Endothelial cell of umbilical vein (primary cell): ENCODE results near the gene PPIE. TPM values are rescaled to one million over a fixed set of nuclear protein-coding genes. Genes with fewer than 3 reads are reported as not detected.

ENCODE experiments used
- BruUV-seq: library from RNA; stranded (reverse); fragments of 400-500 nt; replicated peaks from 2 replicates; lab custom pipeline; 2021; lab: Mats Ljungman, UMichigan
- CTCF ChIA-PET: fragments of 300-600, 350-600 bp; sonication (Branson Sonifier 250); formaldehyde crosslinking; loops from one replicate; lab custom pipeline; 2021; ENCODE audit warnings: antibody characterized with exemption, inconsistent platforms; lab: Charles Lee
- POLR2A ChIA-PET: fragments of 300-600, 350-600 bp; sonication (Branson Sonifier 250); formaldehyde crosslinking; loops from one replicate; lab custom pipeline; 2021; ENCODE audit warnings: antibody characterized with exemption, inconsistent platforms; lab: Charles Lee
- DNase-seq: peaks from one replicate; pipeline ENCODE4 v3.0.0-alpha.2; 2011; ENCODE audit warnings: low read depth, low spot score
- FAIRE-seq: peaks from 2 replicates; lab custom pipeline; 2011; peaks lifted over from hg19 to GRCh38; lab: Jason Lieb, UNC
- H2AFZ ChIP-seq: 2 replicates; pipeline ENCODE4 v1.6.0; 2012; ENCODE audit warnings: low read depth, low read length, control low read depth, inconsistent platforms
- H3K27ac ChIP-seq: 2 replicates; pipeline ENCODE4 v1.5.1; 2011; ENCODE audit warnings: low read depth, mild to moderate bottlenecking, control low read depth, low read length, moderate library complexity; ENCODE audit not compliant: insufficient read depth
- H3K27me3 ChIP-seq, 2 experiments: 2 replicates each; pipeline versions ENCODE4 v1.6.0 to v1.6.1; 2011; ENCODE audit warnings: low read length in 2 of 2, mixed read lengths in 1 of 2; ENCODE audit not compliant: control insufficient read depth in 2 of 2, insufficient read depth in 2 of 2
- H3K36me3 ChIP-seq, 2 experiments: 2 replicates in 1 of 2; 3 replicates in 1 of 2; pipeline ENCODE4 v1.5.1; 2011; ENCODE audit warnings: low read length in 2 of 2, mild to moderate bottlenecking in 1 of 2, moderate library complexity in 1 of 2; ENCODE audit not compliant: control insufficient read depth in 2 of 2, insufficient read depth in 2 of 2; ENCODE audit errors: extremely low read depth in 1 of 2
- H3K4me1 ChIP-seq: 3 replicates; pipeline ENCODE4 v1.5.1; 2011; ENCODE audit warnings: mild to moderate bottlenecking, low read length; ENCODE audit not compliant: control insufficient read depth, insufficient read depth; ENCODE audit errors: extremely low read depth
- H3K4me2 ChIP-seq: 2 replicates; pipeline ENCODE4 v1.6.1; 2011; ENCODE audit warnings: low read length, control low read depth, mixed read lengths; ENCODE audit not compliant: insufficient read depth
- H3K4me3 ChIP-seq, 3 experiments: fragments of 200-600 bp in 1 of 3; sonication (generic), shearing (Covaris generic) in 1 of 3; replicated peaks in 1 of 3; 2 replicates each; pipeline ENCODE4 v1.5.1; 2011 to 2016; ENCODE audit warnings: control low read depth in 3 of 3, low read length in 3 of 3, mild to moderate bottlenecking in 2 of 3, inconsistent platforms in 1 of 3, low read depth in 1 of 3, moderate library complexity in 1 of 3; ENCODE audit not compliant: insufficient read depth in 1 of 3
- H3K79me2 ChIP-seq: 2 replicates; pipeline ENCODE4 v1.6.0; 2012; ENCODE audit warnings: low read length, inconsistent platforms; ENCODE audit not compliant: control insufficient read depth, insufficient read depth
- H3K9ac ChIP-seq: replicated peaks from 2 replicates; pipeline ENCODE3; 2011; ENCODE audit warnings: low read length, control low read depth; ENCODE audit not compliant: insufficient read depth; ENCODE audit errors: extremely low read depth
- H3K9me1 ChIP-seq: replicated peaks from 3 replicates; pipeline ENCODE4 v1.6.0; 2011; ENCODE audit warnings: mild to moderate bottlenecking, low read length; ENCODE audit not compliant: control insufficient read depth, insufficient read depth; ENCODE audit errors: extremely low read depth
- H3K9me3 ChIP-seq: replicated peaks from 2 replicates; pipeline ENCODE4 v1.5.1; 2012; ENCODE audit warnings: low read length, inconsistent platforms; ENCODE audit not compliant: control insufficient read depth, insufficient read depth
- H4K20me1 ChIP-seq: replicated peaks from 2 replicates; pipeline ENCODE3; 2011; ENCODE audit warnings: mild to moderate bottlenecking, low read length; ENCODE audit not compliant: control insufficient read depth, insufficient read depth; ENCODE audit errors: extremely low read depth
- CTCF ChIP-seq, 2 donors: IDR thresholded peaks; 1 replicate in 1 of 2; 2 replicates in 1 of 2; pipeline ENCODE4 v1.5.1; 2011; ENCODE audit warnings: low read length in 2 of 2, mild to moderate bottlenecking in 2 of 2, moderate library complexity in 2 of 2, control low read depth in 1 of 2, inconsistent platforms in 1 of 2, low read depth in 1 of 2; ENCODE audit not compliant: insufficient read depth in 1 of 2; ENCODE audit errors: extremely low read depth in 1 of 2
- EZH2 ChIP-seq: IDR thresholded peaks from 2 replicates; pipeline ENCODE4 v1.6.1; 2012; ENCODE audit warnings: borderline replicate concordance, low read depth, mild to moderate bottlenecking, moderate library complexity, low read length, inconsistent platforms; ENCODE audit not compliant: severe bottlenecking
- FOS ChIP-seq: IDR thresholded peaks from 2 replicates; pipeline ENCODE4 v1.6.1; 2011; ENCODE audit warnings: mild to moderate bottlenecking, low read length, moderate library complexity, borderline replicate concordance; ENCODE audit not compliant: insufficient read depth
- GATA2 ChIP-seq: IDR thresholded peaks from 2 replicates; pipeline ENCODE4 v1.7.0; 2011; ENCODE audit warnings: low read depth, mild to moderate bottlenecking, moderate library complexity, mixed read lengths, low read length; ENCODE audit not compliant: insufficient read length, insufficient read depth
- JUN ChIP-seq: IDR thresholded peaks from 2 replicates; pipeline ENCODE4 v1.6.1; 2011; ENCODE audit warnings: borderline replicate concordance, low read depth; ENCODE audit not compliant: insufficient read length, insufficient read depth
- MYC ChIP-seq: IDR thresholded peaks from one replicate; pipeline ENCODE4 v1.6.1; 2011; ENCODE audit warnings: mild to moderate bottlenecking, low read depth, low read length
- POLR2A ChIP-seq: IDR thresholded peaks from 2 replicates; pipeline ENCODE4 v1.6.1; 2012; ENCODE audit warnings: low read depth, mild to moderate bottlenecking, control low read depth, low read length
- POLR2AphosphoS5 ChIP-seq: IDR thresholded peaks from 2 replicates; pipeline ENCODE4 v1.6.1; 2012; ENCODE audit warnings: low read depth, mild to moderate bottlenecking, control low read depth, low read length, moderate library complexity; ENCODE audit not compliant: insufficient read depth
- dilution Hi-C: fragments of 300-500 bp; cut with MboI; formaldehyde crosslinking; loops from one replicate; pipeline ENCODE4 v1.15.0; 2019; ENCODE audit warnings: low sequenced_read_pairs; ENCODE audit not compliant: extremely low pct_ligation_motif_present
- intact Hi-C: fragments of 100-400 bp; cut with micrococcal nuclease; formaldehyde crosslinking; loops from one replicate; pipeline ENCODE4 v1.10.0; 2022
- polyA plus RNA-seq, 4 experiments: library from polyadenylated mRNA; depleted of rRNA in 3 of 4; stranded (reverse) in 3 of 4; unstranded in 1 of 4; fragments of >200 nt; gene quantifications; 2 replicates each; pipeline versions ENCODE4 v1.2.1 to v1.2.3, GENCODE V29; 2011 to 2012; ENCODE audit warnings: missing spikeins in 1 of 4
- total RNA-seq: library from RNA; stranded (reverse); gene quantifications from 2 replicates; pipeline ENCODE4 v1.2.3, GENCODE V29; 2021
- TF ChIP-seq, protein P1 (sequence below): IDR thresholded peaks from 2 replicates; pipeline ENCODE4 v1.6.1; 2011; ENCODE audit not compliant: insufficient read depth, insufficient read length

PPIE gene
- total and polyA plus RNA-seq, 2 donors (not counting 3 experiments of a cell fraction or from before 2014, with no cell fraction given), result 44.4 to 74.9 TPM

DNA sequence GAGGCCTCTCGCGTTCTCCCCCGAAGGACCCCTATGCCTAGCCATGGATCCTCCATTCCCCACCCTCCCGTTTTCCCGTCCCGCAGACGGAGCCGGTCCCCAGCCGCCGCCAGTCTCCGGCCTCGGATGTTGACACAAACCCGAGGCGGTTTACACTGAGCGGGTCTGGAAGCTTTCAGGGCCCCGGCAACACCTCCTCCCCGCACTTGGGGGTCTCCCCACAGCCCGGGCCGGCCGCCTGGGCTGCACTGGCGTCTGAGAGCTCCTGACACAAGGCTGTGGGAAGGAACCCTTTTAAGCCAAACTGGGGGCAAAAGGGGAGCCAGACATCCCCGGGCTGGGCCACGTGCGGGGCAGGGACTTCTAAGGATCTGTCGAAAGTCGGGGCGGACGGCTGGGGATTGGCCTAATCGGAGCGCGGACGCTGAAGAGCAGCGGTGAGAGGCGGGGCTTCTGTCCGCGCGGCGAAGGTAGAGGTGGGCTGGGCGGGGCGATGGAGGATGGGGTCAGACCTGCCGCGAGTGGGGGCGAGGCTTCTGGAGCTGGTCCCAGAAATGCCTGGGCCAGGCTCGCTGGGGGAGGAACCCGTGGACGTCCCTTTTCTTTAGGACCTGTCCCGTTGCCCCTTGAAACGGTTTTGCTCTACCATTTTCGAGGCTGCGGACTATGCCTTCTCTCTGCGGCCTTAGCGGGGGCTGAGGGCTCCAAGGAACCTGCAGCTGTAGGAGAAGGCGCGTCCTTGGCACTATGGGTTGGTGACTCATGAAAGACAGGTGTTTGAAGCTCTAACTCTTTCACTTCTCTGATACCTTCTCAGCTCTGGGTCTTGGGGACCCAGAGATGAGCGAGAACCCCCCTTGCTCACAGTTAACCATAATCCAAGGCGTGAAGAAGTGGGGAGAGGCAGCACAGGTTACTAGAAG is 46.3 kb upstream of the PPIE start:
- CTCF ChIA-PET, result interaction anchor here (0.6 to 1.7 kb wide), 7 partner anchors 9 to 482 kb away, joined by 3 to 6 read pairs (median 5); no protein-coding TSS in a partner anchor
- H3K9me1 ChIP-seq, result no peaks in the 10 kb centered on the region
- H3K27me3 ChIP-seq, result peaks cover 74 to 75% of the 10 kb centered on the region in 2 experiments
- no peaks in the 10 kb centered on the region for H3K4me1 ChIP-seq
- no peak overlapping the region for H3K9ac ChIP-seq
- no peaks in the 10 kb centered on the region for H4K20me1 ChIP-seq
- H2AFZ ChIP-seq, result no peak overlapping the region
- DNase-seq (no peak), FAIRE-seq (no peak)
- no peaks in the 10 kb centered on the region for H3K79me2 ChIP-seq
- no peaks in the 10 kb centered on the region for H3K9me3 ChIP-seq
- H3K4me2 ChIP-seq, result no peak overlapping the region
- no peaks in the 10 kb centered on the region for H3K36me3 ChIP-seq
- no TSS peak for BruUV-seq
- dilution Hi-C loops (no loop called here), intact Hi-C loops (no loop called here)
- no peak overlapping the region for H3K27ac ChIP-seq
- no peak overlapping the region for H3K4me3 ChIP-seq
- POLR2A ChIA-PET, result no interaction called here
- TF ChIP-seq POLR2AphosphoS5, result no peak
- peak; percentile 68 for TF ChIP-seq EZH2

DNA sequence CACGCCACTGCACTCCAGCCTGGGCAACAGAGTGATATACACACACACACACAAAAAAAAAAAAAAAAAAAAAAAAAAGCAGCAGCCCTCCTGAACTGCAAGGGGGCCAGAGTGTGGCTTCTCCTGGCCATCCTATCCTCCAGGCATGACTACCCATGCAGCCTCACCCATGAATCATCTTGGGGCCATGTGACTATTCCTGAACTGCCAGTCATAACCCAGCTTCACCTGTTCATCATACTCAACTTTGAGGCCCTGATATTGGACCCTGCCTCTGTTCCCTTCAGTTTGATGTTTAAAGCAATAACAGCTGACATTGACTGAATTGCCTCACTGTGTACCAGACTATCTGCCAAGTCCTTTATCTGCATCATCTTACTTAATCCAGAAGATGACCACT is 44.7 kb upstream of the PPIE start:
- dilution Hi-C loops (no loop called here), intact Hi-C loops (no loop called here)
- DNase-seq, result no peak
- peaks cover 68 to 74% of the 10 kb centered on the region in 2 experiments for H3K27me3 ChIP-seq
- no peaks in the 10 kb centered on the region for H3K9me3 ChIP-seq
- no TSS peak for BruUV-seq
- H3K4me2 ChIP-seq, result no peak overlapping the region
- no peaks in the 10 kb centered on the region for H3K36me3 ChIP-seq
- H3K9me1 ChIP-seq, result no peaks in the 10 kb centered on the region
- H3K4me1 ChIP-seq, result no peaks in the 10 kb centered on the region
- TF ChIP-seq MYC, result no peak
- no peak for TF ChIP-seq JUN
- TF ChIP-seq, protein P1, sequence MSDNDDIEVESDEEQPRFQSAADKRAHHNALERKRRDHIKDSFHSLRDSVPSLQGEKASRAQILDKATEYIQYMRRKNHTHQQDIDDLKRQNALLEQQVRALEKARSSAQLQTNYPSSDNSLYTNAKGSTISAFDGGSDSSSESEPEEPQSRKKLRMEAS, result no peak
- TF ChIP-seq FOS, result no peak
- TF ChIP-seq EZH2, result no peak
- TF ChIP-seq POLR2AphosphoS5, result no peak
- no peak for TF ChIP-seq CTCF (IDR thresholded peaks at IDR 0.05; ENCODE audit: extremely low read depth in 1 of 2, insufficient read depth in 1 of 2, low read depth in 1 of 2, low read length in 2 of 2)
- no peak for TF ChIP-seq POLR2A
- TF ChIP-seq GATA2, result no peak
- no peak overlapping the region for H3K4me3 ChIP-seq
- POLR2A ChIA-PET, result no interaction called here
- no peak overlapping the region for H2AFZ ChIP-seq
- FAIRE-seq, result no peak
- no peak overlapping the region for H3K9ac ChIP-seq
- no peak overlapping the region for H3K27ac ChIP-seq
- H3K79me2 ChIP-seq, result no peaks in the 10 kb centered on the region
- no peaks in the 10 kb centered on the region for H4K20me1 ChIP-seq
- CTCF ChIA-PET, result interaction anchor here (1.3 to 1.7 kb wide), 2 partner anchors 21 to 88 kb away, joined by 5 to 6 read pairs; no protein-coding TSS in a partner anchor
